Fibroblast of the aortic adventitia (primary cell): ENCODE measurements around the gene GPR176. TPM values are rescaled to one million over a fixed set of nuclear protein-coding genes. Genes with fewer than 3 reads are reported as not detected.
"Not testable (repeated sequence)": the region's sequence is repeated elsewhere in the genome, so short reads cannot be mapped to it uniquely, and the experiment has no call there.

Experiments used
- DNase-seq: peaks from one replicate; pipeline ENCODE4 v3.0.0-alpha.2; 2010; ENCODE audit warnings: low read depth
- H3K4me3 ChIP-seq: 2 replicates; pipeline ENCODE4 v1.5.1; 2011; ENCODE audit warnings: low read depth, mild to moderate bottlenecking, control low read depth, low read length, moderate library complexity
- total RNA-seq: library from RNA; depleted of rRNA; stranded (reverse); fragments of >200 nt; gene quantifications from 2 replicates; pipeline ENCODE4 v1.2.3, GENCODE V29; 2012; ENCODE audit warnings: low replicate concordance
- TF ChIP-seq, protein P1 (sequence below): IDR thresholded peaks from 2 replicates; pipeline ENCODE4 v1.5.1; 2011; ENCODE audit warnings: mild to moderate bottlenecking, low read length, control low read depth, inconsistent platforms; ENCODE audit not compliant: insufficient read depth

The GPR176 gene
- total RNA-seq, 1 donor, result 160 TPM

DNA sequence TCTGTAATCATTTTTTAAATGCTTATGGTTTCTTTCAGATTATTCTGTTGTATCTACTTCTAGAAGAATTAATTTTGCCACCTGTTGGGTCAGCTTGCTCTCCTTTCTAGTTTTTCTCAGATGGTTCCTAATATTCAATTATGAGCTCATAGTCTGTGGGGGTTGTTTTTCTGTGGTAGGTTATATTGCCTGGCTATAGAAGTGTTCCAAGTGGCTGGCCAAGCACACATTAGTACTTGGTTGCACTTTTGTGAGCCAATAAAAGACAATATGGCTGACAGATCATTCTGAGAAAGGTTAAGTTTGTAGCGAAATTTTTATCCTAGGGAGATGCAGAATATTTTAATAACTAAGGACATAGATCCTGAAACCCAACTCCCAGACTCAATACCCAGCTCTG, 105.6 kb downstream of the GPR176 start:
- no peak for DNase-seq
- TF ChIP-seq, protein P1, sequence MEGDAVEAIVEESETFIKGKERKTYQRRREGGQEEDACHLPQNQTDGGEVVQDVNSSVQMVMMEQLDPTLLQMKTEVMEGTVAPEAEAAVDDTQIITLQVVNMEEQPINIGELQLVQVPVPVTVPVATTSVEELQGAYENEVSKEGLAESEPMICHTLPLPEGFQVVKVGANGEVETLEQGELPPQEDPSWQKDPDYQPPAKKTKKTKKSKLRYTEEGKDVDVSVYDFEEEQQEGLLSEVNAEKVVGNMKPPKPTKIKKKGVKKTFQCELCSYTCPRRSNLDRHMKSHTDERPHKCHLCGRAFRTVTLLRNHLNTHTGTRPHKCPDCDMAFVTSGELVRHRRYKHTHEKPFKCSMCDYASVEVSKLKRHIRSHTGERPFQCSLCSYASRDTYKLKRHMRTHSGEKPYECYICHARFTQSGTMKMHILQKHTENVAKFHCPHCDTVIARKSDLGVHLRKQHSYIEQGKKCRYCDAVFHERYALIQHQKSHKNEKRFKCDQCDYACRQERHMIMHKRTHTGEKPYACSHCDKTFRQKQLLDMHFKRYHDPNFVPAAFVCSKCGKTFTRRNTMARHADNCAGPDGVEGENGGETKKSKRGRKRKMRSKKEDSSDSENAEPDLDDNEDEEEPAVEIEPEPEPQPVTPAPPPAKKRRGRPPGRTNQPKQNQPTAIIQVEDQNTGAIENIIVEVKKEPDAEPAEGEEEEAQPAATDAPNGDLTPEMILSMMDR, result no peak
- no peak overlapping the region for H3K4me3 ChIP-seq

DNA sequence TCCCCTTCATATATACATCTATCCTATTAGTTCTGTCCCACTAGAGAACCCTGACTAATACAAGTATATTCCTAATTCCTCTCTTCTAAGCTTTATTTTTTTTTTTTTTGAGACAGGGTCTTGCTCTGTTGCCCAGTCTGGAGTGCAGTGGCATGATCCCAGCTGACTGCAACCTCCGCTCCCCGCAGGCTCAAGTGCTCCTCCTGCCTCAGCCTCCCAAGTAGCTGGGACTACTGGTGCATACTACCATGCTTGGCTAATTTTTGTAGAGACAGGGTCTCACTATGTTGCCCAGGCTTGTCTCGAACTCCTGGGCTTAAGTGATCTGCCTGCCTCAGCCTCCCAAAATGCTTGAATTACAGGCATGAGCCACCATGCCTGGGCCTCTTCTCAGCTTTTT, 107.4 kb downstream of the GPR176 start:
- not testable (repeated sequence) for H3K4me3 ChIP-seq, DNase-seq

DNA sequence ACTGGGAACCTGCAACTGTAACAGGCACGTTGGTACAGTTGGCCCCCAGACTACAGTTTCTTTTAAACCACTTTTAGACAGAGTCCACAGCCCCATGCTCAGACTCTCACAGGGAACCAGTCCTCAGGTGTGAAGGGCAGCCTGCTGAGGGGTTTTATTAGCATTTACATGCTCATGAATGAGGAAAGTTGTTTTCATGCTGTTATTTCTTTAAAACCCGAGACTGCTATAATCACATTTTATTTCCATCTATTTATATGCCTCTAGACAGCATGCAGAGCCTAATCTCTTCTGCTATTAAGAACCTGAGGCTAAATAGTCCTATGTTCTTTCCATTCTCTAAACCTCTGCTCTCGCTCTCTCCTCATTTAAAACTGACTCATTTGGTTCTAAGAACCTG, 111.2 kb downstream of the GPR176 start:
- TF ChIP-seq, protein P1, result no peak
- H3K4me3 ChIP-seq, result no peak overlapping the region
- no peak for DNase-seq

DNA sequence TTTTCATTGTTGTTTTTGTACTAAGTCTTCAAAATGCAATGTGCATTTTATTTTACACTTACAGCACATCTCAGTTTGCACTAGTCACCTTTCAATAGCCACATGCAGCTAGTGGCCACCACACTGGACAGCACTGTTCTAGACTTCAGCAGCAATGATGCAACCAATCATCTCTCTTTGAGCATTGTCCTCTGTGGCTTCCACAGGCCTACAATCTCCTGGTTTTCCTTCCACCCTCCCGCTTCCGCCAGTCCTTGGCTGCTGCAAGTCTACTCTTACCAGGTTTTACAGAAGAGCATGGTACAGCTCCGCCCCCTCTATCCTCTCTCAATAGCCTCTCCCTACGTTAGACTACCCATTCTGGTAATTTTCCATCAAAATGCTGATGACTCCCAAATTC, 112.3 kb downstream of the GPR176 start:
- no peak for DNase-seq
- TF ChIP-seq, protein P1, result no peak

DNA sequence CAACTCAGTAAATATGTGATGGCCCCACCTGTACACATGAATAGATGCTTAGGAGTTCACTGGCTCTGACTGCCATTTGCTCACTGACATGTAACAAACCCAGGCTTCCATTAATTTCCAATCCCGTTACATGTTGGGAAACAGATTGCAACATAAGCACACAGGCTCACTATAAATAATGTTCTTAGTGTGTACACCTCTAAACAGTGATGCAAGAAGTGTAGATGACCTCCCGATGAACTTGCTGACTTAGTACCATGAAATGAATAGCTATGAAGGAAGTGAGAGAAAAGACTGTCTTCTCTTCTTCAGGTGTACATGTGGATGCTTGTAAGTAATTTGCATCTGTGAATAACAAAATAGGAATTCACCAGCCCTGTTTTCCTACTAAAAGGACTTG, 116.0 kb downstream of the GPR176 start:
- TF ChIP-seq, protein P1, result no peak
- peak; percentile 59 for DNase-seq
- no peak overlapping the region for H3K4me3 ChIP-seq

More for the DNA sequence above, 112.3 kb downstream of the GPR176 start:
- no peak overlapping the region for H3K4me3 ChIP-seq

DNA sequence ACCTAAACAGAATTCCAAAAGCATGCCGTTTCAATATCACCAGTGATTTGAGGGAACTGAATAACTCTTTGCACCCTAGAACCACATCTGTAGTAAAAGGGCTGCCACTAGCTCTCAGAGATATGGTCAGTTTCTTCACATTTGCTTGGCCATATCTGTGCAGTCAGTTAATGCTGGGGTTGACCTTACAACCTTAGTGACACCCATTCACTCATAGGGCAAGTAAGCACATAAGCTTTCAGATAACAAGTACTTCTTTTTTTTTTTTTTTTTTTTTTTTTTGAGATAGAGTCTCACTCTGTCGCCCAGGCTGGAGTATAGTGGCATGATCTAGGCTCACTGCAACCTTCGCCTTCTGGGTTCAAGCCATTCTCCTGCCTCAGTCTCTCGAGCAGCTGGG, 117.0 kb downstream of the GPR176 start:
- DNase-seq, result no peak

DNA sequence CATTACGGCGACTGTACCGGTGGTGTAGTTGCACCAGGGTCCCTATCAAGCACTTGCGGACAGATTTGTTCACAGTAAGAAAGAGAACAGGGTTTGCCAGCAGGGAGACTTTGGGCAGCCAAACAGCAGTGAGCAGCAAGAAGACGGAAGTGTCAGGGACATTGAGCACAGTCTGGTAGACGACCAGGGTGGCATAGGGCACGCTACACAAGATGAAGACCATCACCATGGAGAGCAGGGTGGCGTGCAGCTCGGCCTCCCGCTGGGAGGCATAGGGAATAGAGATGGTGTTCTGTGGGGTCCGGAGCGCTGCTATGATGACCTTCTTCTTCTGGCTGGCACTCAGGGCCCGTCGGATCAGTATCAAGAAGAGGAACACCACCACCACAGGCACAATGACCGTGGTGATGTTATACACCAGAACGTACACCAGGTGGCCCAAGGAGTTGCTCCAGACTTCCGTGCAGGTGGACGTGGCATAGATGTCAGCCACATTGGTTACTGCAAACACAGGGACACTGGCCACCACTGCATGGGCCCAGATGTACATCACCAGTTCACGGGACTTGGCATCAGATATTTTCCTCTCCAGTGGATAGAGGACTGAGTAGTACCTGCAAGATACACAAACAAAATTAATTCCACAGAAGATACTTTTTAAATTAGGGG, 118.3 kb downstream of the GPR176 start:
- TF ChIP-seq, protein P1, result peak; percentile 57
- no peak for DNase-seq
- no peak overlapping the region for H3K4me3 ChIP-seq

More for the DNA sequence above, 117.0 kb downstream of the GPR176 start:
- TF ChIP-seq, protein P1, result no peak
- H3K4me3 ChIP-seq, result no peak overlapping the region
